Testis (tissue), 3 donors: ENCODE measurements around the gene BTBD2. TPM values are rescaled to one million over a fixed set of nuclear protein-coding genes. Genes with fewer than 3 reads are reported as not detected.

Experiments
- DNase-seq: peaks from one replicate; pipeline ENCODE4 v3.0.0-alpha.2; 2019
- H3K27ac ChIP-seq, 2 donors: fragments of 200-600 bp; sonication (generic); one replicate each; pipeline ENCODE4 v1.5.1; 2019
- H3K27me3 ChIP-seq: fragments of 200-600 bp; sonication (generic); one replicate; pipeline ENCODE4 v1.5.1; 2019
- H3K36me3 ChIP-seq: fragments of 200-600 bp; sonication (generic); one replicate; pipeline ENCODE4 v1.5.1; 2017; ENCODE audit warnings: low read depth; ENCODE audit errors: missing control alignments
- H3K4me1 ChIP-seq: fragments of 200-600 bp; sonication (generic); one replicate; pipeline ENCODE4 v1.5.1; 2019
- H3K4me3 ChIP-seq, 2 donors: fragments of 200-600 bp; sonication (generic); one replicate each; pipeline ENCODE4 v1.5.1; 2017 to 2019
- H3K9me3 ChIP-seq: fragments of 200-600 bp; sonication (generic); one replicate; pipeline ENCODE4 v1.5.1; 2017
- POLR2A ChIP-seq: fragments of 450-650 bp; IDR thresholded peaks from one replicate; pipeline ENCODE4 v1.6.1; 2017; ENCODE audit warnings: antibody characterized with exemption, mild to moderate bottlenecking, moderate library complexity
- WGBS, 2 donors: methylation state at CpG; one replicate each; pipeline ENCODE4 v1.1.5; 2018; 5-methylcytosine and 5-hydroxymethylcytosine counted together
- intact Hi-C: fragments of 100-400 bp; cut with DNase I; formaldehyde crosslinking; loops from one replicate; pipeline ENCODE4 v1.15.1; 2023; ENCODE audit warnings: low total_unique reads
- polyA plus RNA-seq: library from polyadenylated mRNA; stranded (reverse); fragments of 350-450 nt; fragmentation: Illumina TruSeq; extraction: RNeasy Lipid Tissue Mini Kit (QIAGEN cat#74804); gene quantifications from one replicate; pipeline ENCODE4 v1.2.3, GENCODE V29; 2014; ENCODE audit warnings: low read depth, low replicate concordance; ENCODE audit not compliant: insufficient read depth
- total RNA-seq, 2 donors: library from RNA; depleted of rRNA; stranded (reverse); fragments of >200 nt; gene quantifications; one replicate each; pipeline ENCODE4 v1.2.3, GENCODE V29; 2016
- TF ChIP-seq, protein P1 (sequence below), 3 experiments: fragments of 450-650 bp in 2 of 3; fragments of 200-600 bp in 1 of 3; sonication (generic) in 1 of 3; IDR thresholded peaks; one replicate each; pipeline ENCODE4 v1.5.1; 2016 to 2019; ENCODE audit warnings: antibody characterized with exemption in 3 of 3, mild to moderate bottlenecking in 2 of 3, moderate library complexity in 1 of 3

The BTBD2 gene
- total and polyA plus RNA-seq, 3 donors from 2014 or later, result 43.2 to 117 (median 61.1) TPM

- intact Hi-C loops, result no loop called here
- peak overlapping the region; percentile 80 to 98 for H3K27ac ChIP-seq
- TF ChIP-seq POLR2A, result no peak
- TF ChIP-seq, protein P1, sequence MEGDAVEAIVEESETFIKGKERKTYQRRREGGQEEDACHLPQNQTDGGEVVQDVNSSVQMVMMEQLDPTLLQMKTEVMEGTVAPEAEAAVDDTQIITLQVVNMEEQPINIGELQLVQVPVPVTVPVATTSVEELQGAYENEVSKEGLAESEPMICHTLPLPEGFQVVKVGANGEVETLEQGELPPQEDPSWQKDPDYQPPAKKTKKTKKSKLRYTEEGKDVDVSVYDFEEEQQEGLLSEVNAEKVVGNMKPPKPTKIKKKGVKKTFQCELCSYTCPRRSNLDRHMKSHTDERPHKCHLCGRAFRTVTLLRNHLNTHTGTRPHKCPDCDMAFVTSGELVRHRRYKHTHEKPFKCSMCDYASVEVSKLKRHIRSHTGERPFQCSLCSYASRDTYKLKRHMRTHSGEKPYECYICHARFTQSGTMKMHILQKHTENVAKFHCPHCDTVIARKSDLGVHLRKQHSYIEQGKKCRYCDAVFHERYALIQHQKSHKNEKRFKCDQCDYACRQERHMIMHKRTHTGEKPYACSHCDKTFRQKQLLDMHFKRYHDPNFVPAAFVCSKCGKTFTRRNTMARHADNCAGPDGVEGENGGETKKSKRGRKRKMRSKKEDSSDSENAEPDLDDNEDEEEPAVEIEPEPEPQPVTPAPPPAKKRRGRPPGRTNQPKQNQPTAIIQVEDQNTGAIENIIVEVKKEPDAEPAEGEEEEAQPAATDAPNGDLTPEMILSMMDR (IDR thresholded peaks at IDR 0.05), result no peak
- no peaks in the 10 kb centered on the region for H3K27me3 ChIP-seq
- no peaks in the 10 kb centered on the region for H3K9me3 ChIP-seq
- H3K4me1 ChIP-seq, result peaks cover 45% of the 10 kb centered on the region
- H3K36me3 ChIP-seq, result no peaks in the 10 kb centered on the region
- H3K4me3 ChIP-seq, result no peak overlapping the region
- 77 to 79% methylated on average over 11 to 17 of the region's 17 CpGs for WGBS, 2 donors
- DNase-seq, result no peak
Measured at GRCh38 chr19:2048104-2048958, 32.8 kb upstream of the BTBD2 start.

DNA sequence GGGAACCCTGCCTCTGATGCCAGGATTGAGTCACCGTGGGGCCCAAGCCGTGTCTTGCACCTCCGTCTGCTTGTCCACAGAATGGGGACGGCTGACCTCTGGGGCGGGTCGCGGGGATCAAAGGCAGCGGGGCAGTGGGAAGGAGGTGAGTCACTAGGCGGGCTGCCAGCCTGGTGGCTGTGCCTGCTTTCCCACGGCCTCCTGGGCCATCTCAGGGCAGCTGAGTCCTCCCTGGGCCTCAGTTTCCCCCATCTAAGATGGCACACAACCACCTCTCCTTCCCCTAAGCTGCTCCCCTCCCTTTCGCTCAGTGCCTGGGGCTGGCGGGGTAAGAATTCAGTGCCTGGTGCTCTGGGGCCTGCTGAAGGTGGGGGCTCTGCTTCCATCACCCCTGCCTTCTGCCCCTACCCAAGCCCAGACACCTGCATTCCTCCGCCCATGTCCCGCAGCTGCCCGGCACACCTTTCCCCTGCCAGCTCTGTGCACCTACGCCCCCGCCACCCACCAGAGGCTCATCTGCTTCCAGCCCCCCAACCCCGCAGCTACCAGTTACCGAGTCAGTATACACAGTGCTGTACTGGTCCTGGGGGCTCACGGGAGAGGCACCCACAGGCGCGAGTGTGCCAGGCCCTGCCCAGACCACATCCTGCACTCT lies 32.1 kb upstream of the BTBD2 start:
- Histone ChIP-seq H3K4me1 (peaks cover 53% of the 10 kb centered on the region), H3K4me3 (no peak overlapping the region), H3K27ac (peak overlapping the region; percentile 80 to 98), H3K27me3 (no peaks in the 10 kb centered on the region), H3K36me3 (no peaks in the 10 kb centered on the region), H3K9me3 (no peaks in the 10 kb centered on the region)
- 83 to 85% methylated on average over 11 to 22 of the region's 22 CpGs for WGBS, 2 donors
- TF ChIP-seq POLR2A, result no peak
- TF ChIP-seq, protein P1 (IDR thresholded peaks at IDR 0.05), result no peak
- intact Hi-C loops, result no loop called here
- DNase-seq, result no peak

DNA sequence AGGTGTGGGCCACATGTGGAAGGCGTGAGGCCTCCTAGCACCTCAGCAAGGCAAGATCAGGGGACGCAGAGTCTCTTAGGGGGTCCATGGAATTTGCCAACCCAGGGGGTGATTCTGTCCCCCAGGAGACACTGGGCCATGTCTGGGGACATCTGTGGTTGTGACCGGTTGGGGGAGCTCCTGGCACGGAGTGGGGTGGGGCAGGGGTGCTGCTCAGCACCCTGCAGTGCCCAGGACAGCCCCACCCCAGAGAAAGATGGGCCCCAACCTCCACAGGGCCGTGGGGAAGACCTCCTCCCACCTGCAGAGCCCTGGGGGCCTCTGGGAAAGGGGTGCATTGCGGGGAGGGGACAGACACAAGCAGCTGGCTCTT lies 31.5 kb upstream of the BTBD2 start:
- DNase-seq, result no peak
- peak overlapping the region in 1 of 2 donors; percentile 98 for H3K27ac ChIP-seq
- TF ChIP-seq, protein P1 (IDR thresholded peaks at IDR 0.05), result no peak
- TF ChIP-seq POLR2A, result no peak
- H3K4me1 ChIP-seq, result peaks cover 54% of the 10 kb centered on the region
- no peaks in the 10 kb centered on the region for H3K27me3 ChIP-seq
- no peak overlapping the region for H3K4me3 ChIP-seq
- no peaks in the 10 kb centered on the region for H3K9me3 ChIP-seq
- intact Hi-C loops, result no loop called here
- 83 to 88% methylated on average over 1 to 6 of the region's 6 CpGs for WGBS, 2 donors
- no peaks in the 10 kb centered on the region for H3K36me3 ChIP-seq

- Histone ChIP-seq H3K9me3 (no peaks in the 10 kb centered on the region), H3K27ac (peak overlapping the region; percentile 27 to 45), H3K4me3 (no peak overlapping the region), H3K27me3 (no peaks in the 10 kb centered on the region), H3K4me1 (peaks cover 53% of the 10 kb centered on the region), H3K36me3 (no peaks in the 10 kb centered on the region)
- DNase-seq, result no peak
- intact Hi-C loops, result no loop called here
- 93 to 95% methylated on average over 24 to 50 of the region's 50 CpGs for WGBS, 2 donors
- TF ChIP-seq, protein P1 (IDR thresholded peaks at IDR 0.05), result no peak
- no peak for TF ChIP-seq POLR2A
Measured at GRCh38 chr19:2046046-2046907, 30.8 kb upstream of the BTBD2 start.
